GM23338 (cell line): ENCODE results near the gene GSS.

ENCODE experiments used
- CREB1 ChIP-seq: fragments of 250-450 bp; sonication (Bioruptor Pico); IDR thresholded peaks from 2 replicates; pipeline ENCODE4 v1.5.0; 2020; ENCODE audit warnings: low read depth, mild to moderate bottlenecking, moderate library complexity
- CTCF ChIP-seq, 2 experiments: fragments of 200-600 bp in 1 of 2; sonication (generic) in 1 of 2; conservative IDR thresholded peaks; 2 replicates each; pipeline versions ENCODE4 v1.5.1 to v1.6.1; 2016 to 2017; ENCODE audit warnings: antibody characterized with exemption in 2 of 2, low read depth in 2 of 2, mild to moderate bottlenecking in 2 of 2, moderate library complexity in 1 of 2
- ETS1 ChIP-seq: IDR thresholded peaks from 2 replicates; pipeline ENCODE4 v1.6.1; 2016; ENCODE audit warnings: antibody characterized with exemption
- EZH2 ChIP-seq: fragments of 200-600 bp; sonication (generic); IDR thresholded peaks from one replicate; pipeline ENCODE4 v1.8.0; 2017; ENCODE audit warnings: antibody characterized with exemption, mild to moderate bottlenecking, low read depth; ENCODE audit not compliant: unreplicated experiment
- EZH2phosphoT487 ChIP-seq: fragments of 200-600 bp; sonication (generic); IDR thresholded peaks from one replicate; pipeline ENCODE4 v1.8.1; 2018; ENCODE audit warnings: antibody characterized with exemption; ENCODE audit not compliant: unreplicated experiment
- JUNB ChIP-seq: IDR thresholded peaks from one replicate; pipeline ENCODE4 v1.6.1; 2016; ENCODE audit warnings: antibody characterized with exemption; ENCODE audit not compliant: unreplicated experiment
- POLR2AphosphoS5 ChIP-seq: IDR thresholded peaks from 2 replicates; pipeline ENCODE4 v1.6.1; 2016; ENCODE audit warnings: antibody characterized with exemption, low read depth
- REST ChIP-seq: IDR thresholded peaks from one replicate; pipeline ENCODE4 v1.6.1; 2018; ENCODE audit warnings: antibody characterized with exemption; ENCODE audit not compliant: unreplicated experiment

GRCh38 chr20:34920055-34920454 is 35.6 kb downstream of the GSS start:
- no peak for TF ChIP-seq EZH2
- no peak for TF ChIP-seq CTCF (conservative IDR thresholded peaks at IDR 0.05; ENCODE audit: low read depth in 2 of 2)
- TF ChIP-seq REST, result no peak
- TF ChIP-seq POLR2AphosphoS5, result no peak
- no peak for TF ChIP-seq JUNB
- no peak for TF ChIP-seq ETS1
- TF ChIP-seq CREB1 (CRISPR knock-in tag), result no peak
- TF ChIP-seq EZH2phosphoT487, result no peak
